Measurements from ENCODE around the gene VTI1A.

DNA sequence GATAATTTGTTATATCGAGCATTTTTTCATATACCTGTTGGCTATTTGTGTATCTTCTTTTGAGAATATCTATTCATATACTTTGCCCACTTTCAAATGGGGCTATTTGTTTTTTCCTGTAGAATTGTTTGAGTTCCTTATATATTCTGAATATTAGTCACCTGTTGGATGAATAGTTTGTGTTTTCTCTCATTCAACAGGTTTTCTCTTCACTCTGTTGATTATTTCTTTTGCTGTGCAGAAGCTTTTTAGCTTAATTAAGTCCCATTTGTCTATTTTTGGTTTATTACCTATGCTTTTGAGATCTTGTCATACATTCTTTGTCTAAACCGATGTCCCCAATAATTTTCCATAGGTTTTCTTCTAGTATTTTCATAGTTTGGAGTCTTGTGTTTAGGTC, 65.3 kb downstream of the VTI1A start:
- TF ChIP-seq, protein P1, sequence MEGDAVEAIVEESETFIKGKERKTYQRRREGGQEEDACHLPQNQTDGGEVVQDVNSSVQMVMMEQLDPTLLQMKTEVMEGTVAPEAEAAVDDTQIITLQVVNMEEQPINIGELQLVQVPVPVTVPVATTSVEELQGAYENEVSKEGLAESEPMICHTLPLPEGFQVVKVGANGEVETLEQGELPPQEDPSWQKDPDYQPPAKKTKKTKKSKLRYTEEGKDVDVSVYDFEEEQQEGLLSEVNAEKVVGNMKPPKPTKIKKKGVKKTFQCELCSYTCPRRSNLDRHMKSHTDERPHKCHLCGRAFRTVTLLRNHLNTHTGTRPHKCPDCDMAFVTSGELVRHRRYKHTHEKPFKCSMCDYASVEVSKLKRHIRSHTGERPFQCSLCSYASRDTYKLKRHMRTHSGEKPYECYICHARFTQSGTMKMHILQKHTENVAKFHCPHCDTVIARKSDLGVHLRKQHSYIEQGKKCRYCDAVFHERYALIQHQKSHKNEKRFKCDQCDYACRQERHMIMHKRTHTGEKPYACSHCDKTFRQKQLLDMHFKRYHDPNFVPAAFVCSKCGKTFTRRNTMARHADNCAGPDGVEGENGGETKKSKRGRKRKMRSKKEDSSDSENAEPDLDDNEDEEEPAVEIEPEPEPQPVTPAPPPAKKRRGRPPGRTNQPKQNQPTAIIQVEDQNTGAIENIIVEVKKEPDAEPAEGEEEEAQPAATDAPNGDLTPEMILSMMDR (IDR thresholded peaks at IDR 0.05; ENCODE audit: low read depth, low read length, missing input control): no peak
- TF ChIP-seq NR2F2 (IDR thresholded peaks at IDR 0.05): no peak
- TF ChIP-seq, protein P2, sequence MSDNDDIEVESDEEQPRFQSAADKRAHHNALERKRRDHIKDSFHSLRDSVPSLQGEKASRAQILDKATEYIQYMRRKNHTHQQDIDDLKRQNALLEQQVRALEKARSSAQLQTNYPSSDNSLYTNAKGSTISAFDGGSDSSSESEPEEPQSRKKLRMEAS (IDR thresholded peaks at IDR 0.05): no peak
- TF ChIP-seq, protein P3, sequence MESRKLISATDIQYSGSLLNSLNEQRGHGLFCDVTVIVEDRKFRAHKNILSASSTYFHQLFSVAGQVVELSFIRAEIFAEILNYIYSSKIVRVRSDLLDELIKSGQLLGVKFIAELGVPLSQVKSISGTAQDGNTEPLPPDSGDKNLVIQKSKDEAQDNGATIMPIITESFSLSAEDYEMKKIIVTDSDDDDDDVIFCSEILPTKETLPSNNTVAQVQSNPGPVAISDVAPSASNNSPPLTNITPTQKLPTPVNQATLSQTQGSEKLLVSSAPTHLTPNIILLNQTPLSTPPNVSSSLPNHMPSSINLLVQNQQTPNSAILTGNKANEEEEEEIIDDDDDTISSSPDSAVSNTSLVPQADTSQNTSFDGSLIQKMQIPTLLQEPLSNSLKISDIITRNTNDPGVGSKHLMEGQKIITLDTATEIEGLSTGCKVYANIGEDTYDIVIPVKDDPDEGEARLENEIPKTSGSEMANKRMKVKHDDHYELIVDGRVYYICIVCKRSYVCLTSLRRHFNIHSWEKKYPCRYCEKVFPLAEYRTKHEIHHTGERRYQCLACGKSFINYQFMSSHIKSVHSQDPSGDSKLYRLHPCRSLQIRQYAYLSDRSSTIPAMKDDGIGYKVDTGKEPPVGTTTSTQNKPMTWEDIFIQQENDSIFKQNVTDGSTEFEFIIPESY (IDR thresholded peaks at IDR 0.05): no peak
- TF ChIP-seq, protein P4, sequence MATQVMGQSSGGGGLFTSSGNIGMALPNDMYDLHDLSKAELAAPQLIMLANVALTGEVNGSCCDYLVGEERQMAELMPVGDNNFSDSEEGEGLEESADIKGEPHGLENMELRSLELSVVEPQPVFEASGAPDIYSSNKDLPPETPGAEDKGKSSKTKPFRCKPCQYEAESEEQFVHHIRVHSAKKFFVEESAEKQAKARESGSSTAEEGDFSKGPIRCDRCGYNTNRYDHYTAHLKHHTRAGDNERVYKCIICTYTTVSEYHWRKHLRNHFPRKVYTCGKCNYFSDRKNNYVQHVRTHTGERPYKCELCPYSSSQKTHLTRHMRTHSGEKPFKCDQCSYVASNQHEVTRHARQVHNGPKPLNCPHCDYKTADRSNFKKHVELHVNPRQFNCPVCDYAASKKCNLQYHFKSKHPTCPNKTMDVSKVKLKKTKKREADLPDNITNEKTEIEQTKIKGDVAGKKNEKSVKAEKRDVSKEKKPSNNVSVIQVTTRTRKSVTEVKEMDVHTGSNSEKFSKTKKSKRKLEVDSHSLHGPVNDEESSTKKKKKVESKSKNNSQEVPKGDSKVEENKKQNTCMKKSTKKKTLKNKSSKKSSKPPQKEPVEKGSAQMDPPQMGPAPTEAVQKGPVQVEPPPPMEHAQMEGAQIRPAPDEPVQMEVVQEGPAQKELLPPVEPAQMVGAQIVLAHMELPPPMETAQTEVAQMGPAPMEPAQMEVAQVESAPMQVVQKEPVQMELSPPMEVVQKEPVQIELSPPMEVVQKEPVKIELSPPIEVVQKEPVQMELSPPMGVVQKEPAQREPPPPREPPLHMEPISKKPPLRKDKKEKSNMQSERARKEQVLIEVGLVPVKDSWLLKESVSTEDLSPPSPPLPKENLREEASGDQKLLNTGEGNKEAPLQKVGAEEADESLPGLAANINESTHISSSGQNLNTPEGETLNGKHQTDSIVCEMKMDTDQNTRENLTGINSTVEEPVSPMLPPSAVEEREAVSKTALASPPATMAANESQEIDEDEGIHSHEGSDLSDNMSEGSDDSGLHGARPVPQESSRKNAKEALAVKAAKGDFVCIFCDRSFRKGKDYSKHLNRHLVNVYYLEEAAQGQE (IDR thresholded peaks at IDR 0.05): no peak
- no peak for TF ChIP-seq FOXA1 (IDR thresholded peaks at IDR 0.05)

All from liver (tissue), 3 donors.